PC-3 (cell line): ENCODE data around the gene SLAIN1. TPM values are rescaled to one million over a fixed set of nuclear protein-coding genes. Genes with fewer than 3 reads are reported as not detected.

Source experiments
- ATAC-seq: fragments of 200-7000 bp; cut with Tn5 transposase; 2 replicates; pipeline ENCODE4 v1.9.1; 2020; ENCODE audit warnings: mild to moderate bottlenecking, moderate library complexity
- BruUV-seq: library from RNA; stranded (reverse); fragments of 400-500 nt; replicated peaks from 2 replicates; lab custom pipeline; 2021; lab: Mats Ljungman, UMichigan
- CTCF ChIA-PET: fragments of 300-600 bp; sonication (Branson Sonifier 250); formaldehyde crosslinking; loops from one replicate; lab custom pipeline; 2022; ENCODE audit warnings: antibody characterized with exemption; lab: Charles Lee
- POLR2A ChIA-PET: fragments of 300-600 bp; sonication (Branson Sonifier 250); formaldehyde crosslinking; loops from one replicate; lab custom pipeline; 2022; ENCODE audit warnings: antibody characterized with exemption; ENCODE audit not compliant: unreplicated experiment; lab: Charles Lee
- DNase-seq: peaks from one replicate; pipeline ENCODE4 v3.0.0-alpha.2; 2015
- H2AFZ ChIP-seq: fragments of 300-600 bp; sonication (generic); 2 replicates; pipeline ENCODE4 v1.6.0; 2016; ENCODE audit warnings: antibody characterized with exemption, low read length
- H3F3A ChIP-seq: fragments of 300-600 bp; sonication (generic); one replicate; pipeline ENCODE4 v1.6.0; 2017; ENCODE audit warnings: antibody characterized with exemption, low read length, control low read depth, mild to moderate bottlenecking; ENCODE audit not compliant: unreplicated experiment
- H3K27ac ChIP-seq: fragments of 300-600 bp; sonication (generic); 2 replicates; pipeline ENCODE4 v1.5.1; 2016; ENCODE audit warnings: mild to moderate bottlenecking, low read length
- H3K27me3 ChIP-seq: fragments of 300-600 bp; sonication (generic); 2 replicates; pipeline ENCODE4 v1.6.1; 2016; ENCODE audit warnings: low read length, mixed read lengths
- H3K36me3 ChIP-seq: fragments of 300-600 bp; sonication (generic); 2 replicates; pipeline ENCODE4 v1.6.1; 2016; ENCODE audit warnings: low read depth, mixed run types, low read length, mixed read lengths
- H3K4me1 ChIP-seq: fragments of 300-600 bp; sonication (generic); 2 replicates; pipeline ENCODE4 v1.5.1; 2016; ENCODE audit warnings: low read length; ENCODE audit not compliant: insufficient read depth
- H3K4me2 ChIP-seq: fragments of 300-600 bp; sonication (generic); 2 replicates; pipeline ENCODE4 v1.6.0; 2016; ENCODE audit warnings: low read length
- H3K4me3 ChIP-seq: fragments of 300-600 bp; sonication (generic); 2 replicates; pipeline ENCODE4 v1.5.1; 2016; ENCODE audit warnings: mild to moderate bottlenecking, low read length, mixed read lengths
- H3K79me2 ChIP-seq: fragments of 300-600 bp; sonication (generic); 2 replicates; pipeline ENCODE4 v1.6.1; 2017; ENCODE audit warnings: low read length, mixed read lengths
- H3K9ac ChIP-seq: fragments of 300-600 bp; sonication (generic); 2 replicates; pipeline ENCODE4 v1.6.0; 2016; ENCODE audit warnings: mild to moderate bottlenecking, low read length
- H3K9me2 ChIP-seq: fragments of 300-600 bp; sonication (generic); replicated peaks from 2 replicates; pipeline ENCODE4 v1.6.1; 2016; ENCODE audit warnings: mixed run types, low read length, mixed read lengths
- H3K9me3 ChIP-seq: fragments of 300-600 bp; sonication (generic); 2 replicates; pipeline ENCODE4 v1.6.1; 2016; ENCODE audit warnings: low read length, mixed read lengths
- H4K20me1 ChIP-seq: fragments of 300-600 bp; sonication (generic); 2 replicates; pipeline ENCODE4 v1.6.1; 2016; ENCODE audit warnings: low read length, mixed read lengths
- EZH2 ChIP-seq: fragments of 300-600 bp; sonication (generic); IDR thresholded peaks from one replicate; pipeline ENCODE4 v1.6.1; 2017; ENCODE audit warnings: antibody characterized with exemption, mild to moderate bottlenecking, low read length; ENCODE audit not compliant: unreplicated experiment
- EZH2phosphoT487 ChIP-seq: fragments of 300-600 bp; sonication (generic); IDR thresholded peaks from 2 replicates; pipeline ENCODE4 v1.6.1; 2018; ENCODE audit warnings: mild to moderate bottlenecking, antibody characterized with exemption, low read length, borderline replicate concordance
- intact Hi-C: fragments of 100-400 bp; cut with micrococcal nuclease; formaldehyde crosslinking; loops from 2 replicates; pipeline ENCODE4 v1.9.0; 2023
- total RNA-seq: library from RNA; depleted of rRNA; stranded (reverse); fragments of >200 nt; gene quantifications from 2 replicates; pipeline ENCODE4 v1.2.3, GENCODE V29; 2014
- TF ChIP-seq, protein P1 (sequence below): fragments of 300-600 bp; sonication (generic); conservative IDR thresholded peaks from 2 replicates; pipeline ENCODE4 v1.5.1; 2017; ENCODE audit warnings: antibody characterized with exemption, low read depth, mild to moderate bottlenecking, low read length

SLAIN1 gene
- total RNA-seq, 1 experiment from 2014 or later = 12.7 TPM

- ChIA-PET CTCF (no interaction called here), POLR2A (no interaction called here)
- H4K20me1 ChIP-seq = no peaks in the 10 kb centered on the region
- TF ChIP-seq, protein P1, sequence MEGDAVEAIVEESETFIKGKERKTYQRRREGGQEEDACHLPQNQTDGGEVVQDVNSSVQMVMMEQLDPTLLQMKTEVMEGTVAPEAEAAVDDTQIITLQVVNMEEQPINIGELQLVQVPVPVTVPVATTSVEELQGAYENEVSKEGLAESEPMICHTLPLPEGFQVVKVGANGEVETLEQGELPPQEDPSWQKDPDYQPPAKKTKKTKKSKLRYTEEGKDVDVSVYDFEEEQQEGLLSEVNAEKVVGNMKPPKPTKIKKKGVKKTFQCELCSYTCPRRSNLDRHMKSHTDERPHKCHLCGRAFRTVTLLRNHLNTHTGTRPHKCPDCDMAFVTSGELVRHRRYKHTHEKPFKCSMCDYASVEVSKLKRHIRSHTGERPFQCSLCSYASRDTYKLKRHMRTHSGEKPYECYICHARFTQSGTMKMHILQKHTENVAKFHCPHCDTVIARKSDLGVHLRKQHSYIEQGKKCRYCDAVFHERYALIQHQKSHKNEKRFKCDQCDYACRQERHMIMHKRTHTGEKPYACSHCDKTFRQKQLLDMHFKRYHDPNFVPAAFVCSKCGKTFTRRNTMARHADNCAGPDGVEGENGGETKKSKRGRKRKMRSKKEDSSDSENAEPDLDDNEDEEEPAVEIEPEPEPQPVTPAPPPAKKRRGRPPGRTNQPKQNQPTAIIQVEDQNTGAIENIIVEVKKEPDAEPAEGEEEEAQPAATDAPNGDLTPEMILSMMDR = no peak
- TF ChIP-seq EZH2phosphoT487 (no peak), EZH2 (no peak)
- no peaks in the 10 kb centered on the region for H3K4me1 ChIP-seq
- DNase-seq (peak; percentile 1), ATAC-seq (no peak)
- no peak overlapping the region for H3K4me2 ChIP-seq
- H3K9ac ChIP-seq = no peak overlapping the region
- no peaks in the 10 kb centered on the region for H3K79me2 ChIP-seq
- BruUV-seq = no TSS peak
- no peaks in the 10 kb centered on the region for H3F3A ChIP-seq
- no peak overlapping the region for H2AFZ ChIP-seq
- no peaks in the 10 kb centered on the region for H3K36me3 ChIP-seq
- no peaks in the 10 kb centered on the region for H3K9me2 ChIP-seq
- H3K27me3 ChIP-seq = no peaks in the 10 kb centered on the region
- H3K27ac ChIP-seq = no peak overlapping the region
- intact Hi-C loops = no loop called here
- no peak overlapping the region for H3K4me3 ChIP-seq
- no peaks in the 10 kb centered on the region for H3K9me3 ChIP-seq
Observed at GRCh38 chr13:77749344-77749880, 51.9 kb downstream of the SLAIN1 start.

DNA sequence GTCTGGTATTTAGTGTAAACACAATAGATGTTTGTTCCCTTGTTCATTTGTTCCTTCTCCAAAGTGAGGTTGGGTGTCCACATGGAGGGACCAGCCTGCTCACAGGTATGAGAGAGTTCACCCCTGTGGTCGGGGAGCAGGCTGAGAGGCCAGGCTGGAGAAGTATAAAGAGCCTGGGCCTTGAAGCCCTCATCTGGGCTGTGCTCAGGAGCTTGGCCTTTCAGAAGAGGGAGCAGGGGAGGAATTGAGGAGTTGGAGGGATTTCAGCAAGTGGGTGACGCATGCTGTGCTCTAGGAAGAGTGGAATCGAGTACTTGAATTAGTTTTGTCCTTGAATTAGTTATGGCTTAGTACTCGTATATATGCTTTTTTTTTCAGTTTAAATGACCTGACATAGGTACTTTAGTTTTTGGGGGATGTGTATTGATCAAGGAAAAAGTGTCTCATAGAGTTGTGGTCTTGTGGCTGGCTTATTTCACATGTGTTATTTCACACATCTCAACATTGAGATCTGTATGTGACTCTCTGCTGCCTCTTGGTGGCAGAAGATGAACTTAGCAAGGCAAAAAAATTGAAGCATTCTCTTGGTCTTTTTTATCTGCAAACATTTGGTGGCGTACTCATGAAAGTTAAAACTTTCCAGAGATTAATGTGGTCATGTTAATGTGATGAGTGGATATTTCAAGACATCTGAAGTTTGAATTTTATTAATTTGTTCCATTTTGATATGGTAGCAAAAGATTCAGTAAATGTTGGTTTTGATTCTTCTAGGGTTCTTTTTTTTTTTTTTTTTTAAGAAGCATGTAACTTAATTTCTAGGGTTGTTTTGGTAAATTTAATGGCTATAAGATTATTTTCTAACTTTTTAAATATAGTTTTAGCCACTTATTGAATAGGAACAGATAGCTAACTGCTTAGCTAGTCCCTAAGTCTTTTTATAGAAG, 54.3 kb downstream of the SLAIN1 start:
- Histone ChIP-seq H3K27me3 (no peaks in the 10 kb centered on the region), H3K36me3 (no peaks in the 10 kb centered on the region), H4K20me1 (no peaks in the 10 kb centered on the region), H3K79me2 (no peaks in the 10 kb centered on the region), H3K4me2 (no peak overlapping the region), H3K4me3 (no peak overlapping the region), H3K9me2 (no peaks in the 10 kb centered on the region), H3K9ac (no peak overlapping the region), H3K27ac (no peak overlapping the region), H3F3A (no peaks in the 10 kb centered on the region), H2AFZ (no peak overlapping the region), H3K4me1 (no peaks in the 10 kb centered on the region), H3K9me3 (no peaks in the 10 kb centered on the region)
- no peak for TF ChIP-seq EZH2
- TF ChIP-seq, protein P1 = peak; percentile 82
- no TSS peak for BruUV-seq
- POLR2A ChIA-PET = interaction anchor here (0.6 kb wide), 1 partner anchor 176 kb away, joined by 3 read pairs; no protein-coding TSS in a partner anchor
- peak; percentile 66 for DNase-seq
- CTCF ChIA-PET = interaction anchor here (0.6 kb wide), 1 partner anchor 159 kb away, joined by 6 read pairs; no protein-coding TSS in a partner anchor
- intact Hi-C loops = loop anchor here (1.0 to 5.0 kb wide), 2 partner anchors 49 to 158 kb away; no protein-coding TSS in a partner anchor
- peak; percentile 56; the same call in 1 of the 2 replicates for ATAC-seq
